ENCODE measurements around the gene RNU5B-1.

Gene RNU5B-1

DNA sequence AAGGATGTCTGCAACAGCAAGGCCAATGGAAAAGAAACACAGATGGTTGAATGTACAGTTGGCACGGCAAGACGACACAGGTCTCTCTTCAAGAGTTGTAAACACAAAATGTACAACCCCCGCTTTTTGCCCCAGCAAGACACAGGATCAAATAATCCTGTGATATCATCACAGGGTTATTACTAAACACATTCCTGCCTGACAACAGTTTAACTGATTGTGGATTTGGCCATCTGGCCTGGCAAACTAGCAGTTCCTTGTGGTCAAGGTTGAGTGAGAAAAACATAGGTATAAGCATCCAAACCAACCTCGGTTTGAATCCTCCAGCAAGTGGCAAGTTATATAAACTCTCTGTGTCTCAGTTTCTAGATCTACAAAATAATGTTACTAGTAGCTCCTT lies 41.2 kb upstream of the RNU5B-1 start:
- H3K4me2 ChIP-seq (ENCODE audit: low read depth, low read length) = no peak overlapping the region
- DNase-seq = no peak

GRCh38 chr15:65264863-65265430 lies 39.5 kb upstream of the RNU5B-1 start:
- Histone ChIP-seq H3K9ac (ENCODE audit: low read length) (no peak overlapping the region), H3K36me3 (replicated peaks; ENCODE audit: insufficient read depth, low read length) (no peaks in the 10 kb centered on the region), H3F3A (ENCODE audit: insufficient read depth, low read length) (no peaks in the 10 kb centered on the region), H4K20me1 (ENCODE audit: insufficient read depth, low read length) (no peaks in the 10 kb centered on the region), H3K4me3 (ENCODE audit: low read length) (no peak overlapping the region), H3K27ac (ENCODE audit: low read length) (no peak overlapping the region), H3K9me3 (replicated peaks; ENCODE audit: insufficient read depth, low read length) (no peaks in the 10 kb centered on the region), H3K79me2 (ENCODE audit: low read length) (no peaks in the 10 kb centered on the region), H3K9me2 (replicated peaks; ENCODE audit: insufficient read depth, low read length) (no peaks in the 10 kb centered on the region), H3K27me3 (replicated peaks; ENCODE audit: insufficient read depth, low read length) (no peaks in the 10 kb centered on the region), H2AFZ (ENCODE audit: low read length) (no peak overlapping the region), H3K4me1 (ENCODE audit: low read length) (no peaks in the 10 kb centered on the region), H3K4me2 (ENCODE audit: low read depth, low read length) (no peak overlapping the region)
- TF ChIP-seq EZH2phosphoT487 (IDR thresholded peaks at IDR 0.05; ENCODE audit: low read length) (no peak), EZH2 (optimal IDR thresholded peaks at IDR 0.05; ENCODE audit: low read depth, low read length) (no peak)
- TF ChIP-seq, protein P1, sequence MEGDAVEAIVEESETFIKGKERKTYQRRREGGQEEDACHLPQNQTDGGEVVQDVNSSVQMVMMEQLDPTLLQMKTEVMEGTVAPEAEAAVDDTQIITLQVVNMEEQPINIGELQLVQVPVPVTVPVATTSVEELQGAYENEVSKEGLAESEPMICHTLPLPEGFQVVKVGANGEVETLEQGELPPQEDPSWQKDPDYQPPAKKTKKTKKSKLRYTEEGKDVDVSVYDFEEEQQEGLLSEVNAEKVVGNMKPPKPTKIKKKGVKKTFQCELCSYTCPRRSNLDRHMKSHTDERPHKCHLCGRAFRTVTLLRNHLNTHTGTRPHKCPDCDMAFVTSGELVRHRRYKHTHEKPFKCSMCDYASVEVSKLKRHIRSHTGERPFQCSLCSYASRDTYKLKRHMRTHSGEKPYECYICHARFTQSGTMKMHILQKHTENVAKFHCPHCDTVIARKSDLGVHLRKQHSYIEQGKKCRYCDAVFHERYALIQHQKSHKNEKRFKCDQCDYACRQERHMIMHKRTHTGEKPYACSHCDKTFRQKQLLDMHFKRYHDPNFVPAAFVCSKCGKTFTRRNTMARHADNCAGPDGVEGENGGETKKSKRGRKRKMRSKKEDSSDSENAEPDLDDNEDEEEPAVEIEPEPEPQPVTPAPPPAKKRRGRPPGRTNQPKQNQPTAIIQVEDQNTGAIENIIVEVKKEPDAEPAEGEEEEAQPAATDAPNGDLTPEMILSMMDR (IDR thresholded peaks at IDR 0.05; ENCODE audit: low read length) = no peak
- DNase-seq = no peak

More for the DNA sequence above, 41.2 kb upstream of the RNU5B-1 start:
- Histone ChIP-seq H3K4me1 (ENCODE audit: low read length) (no peaks in the 10 kb centered on the region), H3K36me3 (replicated peaks; ENCODE audit: insufficient read depth, low read length) (no peaks in the 10 kb centered on the region), H3F3A (ENCODE audit: insufficient read depth, low read length) (no peaks in the 10 kb centered on the region), H3K9ac (ENCODE audit: low read length) (no peak overlapping the region), H3K9me2 (replicated peaks; ENCODE audit: insufficient read depth, low read length) (no peaks in the 10 kb centered on the region), H4K20me1 (ENCODE audit: insufficient read depth, low read length) (no peaks in the 10 kb centered on the region), H2AFZ (ENCODE audit: low read length) (no peak overlapping the region), H3K27ac (ENCODE audit: low read length) (no peak overlapping the region), H3K27me3 (replicated peaks; ENCODE audit: insufficient read depth, low read length) (no peaks in the 10 kb centered on the region), H3K79me2 (ENCODE audit: low read length) (no peaks in the 10 kb centered on the region), H3K4me3 (ENCODE audit: low read length) (no peak overlapping the region), H3K9me3 (replicated peaks; ENCODE audit: insufficient read depth, low read length) (no peaks in the 10 kb centered on the region)
- TF ChIP-seq, protein P1 (IDR thresholded peaks at IDR 0.05; ENCODE audit: low read length) = no peak
- TF ChIP-seq EZH2 (optimal IDR thresholded peaks at IDR 0.05; ENCODE audit: low read depth, low read length) = no peak
- no peak for TF ChIP-seq EZH2phosphoT487 (IDR thresholded peaks at IDR 0.05; ENCODE audit: low read length)

DNA sequence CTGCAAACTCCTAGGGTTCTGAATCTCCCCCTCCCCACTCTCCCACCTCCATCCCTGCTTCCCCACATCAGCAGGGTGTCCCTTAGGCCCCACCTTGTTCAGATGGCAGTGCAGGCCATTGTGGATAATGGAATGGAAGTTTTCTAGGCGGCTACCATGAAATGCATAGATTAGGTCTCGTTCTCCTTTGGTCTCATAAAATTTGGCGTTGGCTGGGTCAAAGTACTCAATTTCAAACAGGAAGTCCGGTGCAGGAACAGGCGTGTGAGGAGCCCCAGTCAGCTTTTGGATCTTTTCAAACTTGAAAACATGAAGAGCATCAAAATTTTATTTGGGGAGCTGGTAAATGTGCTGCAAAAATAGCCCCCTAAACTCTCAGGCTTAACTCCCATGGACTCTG lies 38.0 kb upstream of the RNU5B-1 start:
- H3K4me3 ChIP-seq (ENCODE audit: low read length) = no peak overlapping the region
- H3K9ac ChIP-seq (ENCODE audit: low read length) = no peak overlapping the region
- no peaks in the 10 kb centered on the region for H4K20me1 ChIP-seq (ENCODE audit: insufficient read depth, low read length)
- H2AFZ ChIP-seq (ENCODE audit: low read length) = no peak overlapping the region
- DNase-seq = no peak
- H3K9me2 ChIP-seq (replicated peaks; ENCODE audit: insufficient read depth, low read length) = no peaks in the 10 kb centered on the region
- no peaks in the 10 kb centered on the region for H3K79me2 ChIP-seq (ENCODE audit: low read length)
- H3F3A ChIP-seq (ENCODE audit: insufficient read depth, low read length) = no peaks in the 10 kb centered on the region
- no peaks in the 10 kb centered on the region for H3K27me3 ChIP-seq (replicated peaks; ENCODE audit: insufficient read depth, low read length)
- no peak overlapping the region for H3K27ac ChIP-seq (ENCODE audit: low read length)
- H3K9me3 ChIP-seq (replicated peaks; ENCODE audit: insufficient read depth, low read length) = no peaks in the 10 kb centered on the region
- no peak overlapping the region for H3K4me2 ChIP-seq (ENCODE audit: low read depth, low read length)
- no peaks in the 10 kb centered on the region for H3K36me3 ChIP-seq (replicated peaks; ENCODE audit: insufficient read depth, low read length)
- TF ChIP-seq EZH2 (optimal IDR thresholded peaks at IDR 0.05; ENCODE audit: low read depth, low read length) (no peak), EZH2phosphoT487 (IDR thresholded peaks at IDR 0.05; ENCODE audit: low read length) (no peak)
- TF ChIP-seq, protein P1 (IDR thresholded peaks at IDR 0.05; ENCODE audit: low read length) = no peak
- H3K4me1 ChIP-seq (ENCODE audit: low read length) = no peaks in the 10 kb centered on the region

Measured in MM.1S (cell line).